ENCODE measurements around the gene ANO9.

ANO9 gene

GRCh38 chr11:380491-380890 lies 61.3 kb downstream of the ANO9 start:
- no peak overlapping the region for H3K4me3 ChIP-seq (ENCODE audit: low read length)
- no peaks in the 10 kb centered on the region for H3K9me3 ChIP-seq (ENCODE audit: control insufficient read depth, low read depth, low read length)
- H3K27me3 ChIP-seq (ENCODE audit: control insufficient read depth, insufficient read depth, low read length) = no peaks in the 10 kb centered on the region
- no peak overlapping the region for H3K27ac ChIP-seq (ENCODE audit: low read length)
- no peaks in the 10 kb centered on the region for H3K36me3 ChIP-seq (ENCODE audit: control insufficient read depth, low read depth, low read length)
- H3K4me1 ChIP-seq (ENCODE audit: control insufficient read depth, low read depth, low read length) = no peaks in the 10 kb centered on the region
- no peak overlapping the region for H3K9ac ChIP-seq (ENCODE audit: low read length)

GRCh38 chr11:380095-380480 lies 61.7 kb downstream of the ANO9 start:
- no peaks in the 10 kb centered on the region for H3K36me3 ChIP-seq (ENCODE audit: control insufficient read depth, low read depth, low read length)
- H3K9me3 ChIP-seq (ENCODE audit: control insufficient read depth, low read depth, low read length) = no peaks in the 10 kb centered on the region
- H3K4me3 ChIP-seq (ENCODE audit: low read length) = no peak overlapping the region
- H3K4me1 ChIP-seq (ENCODE audit: control insufficient read depth, low read depth, low read length) = no peaks in the 10 kb centered on the region
- H3K27me3 ChIP-seq (ENCODE audit: control insufficient read depth, insufficient read depth, low read length) = no peaks in the 10 kb centered on the region
- H3K27ac ChIP-seq (ENCODE audit: low read length) = no peak overlapping the region
- H3K9ac ChIP-seq (ENCODE audit: low read length) = no peak overlapping the region

GRCh38 chr11:379205-380094 lies 62.4 kb downstream of the ANO9 start:
- no peaks in the 10 kb centered on the region for H3K27me3 ChIP-seq (ENCODE audit: control insufficient read depth, insufficient read depth, low read length)
- no peaks in the 10 kb centered on the region for H3K36me3 ChIP-seq (ENCODE audit: control insufficient read depth, low read depth, low read length)
- H3K4me3 ChIP-seq (ENCODE audit: low read length) = no peak overlapping the region
- no peak overlapping the region for H3K9ac ChIP-seq (ENCODE audit: low read length)
- no peak overlapping the region for H3K27ac ChIP-seq (ENCODE audit: low read length)
- H3K4me1 ChIP-seq (ENCODE audit: control insufficient read depth, low read depth, low read length) = no peaks in the 10 kb centered on the region
- H3K9me3 ChIP-seq (ENCODE audit: control insufficient read depth, low read depth, low read length) = no peaks in the 10 kb centered on the region

GRCh38 chr11:377883-378500 lies 63.8 kb downstream of the ANO9 start:
- H3K27ac ChIP-seq (ENCODE audit: low read length) = no peak overlapping the region
- H3K9ac ChIP-seq (ENCODE audit: low read length) = no peak overlapping the region
- no peaks in the 10 kb centered on the region for H3K4me1 ChIP-seq (ENCODE audit: control insufficient read depth, low read depth, low read length)
- H3K4me3 ChIP-seq (ENCODE audit: low read length) = no peak overlapping the region
- H3K27me3 ChIP-seq (ENCODE audit: control insufficient read depth, insufficient read depth, low read length) = no peaks in the 10 kb centered on the region
- H3K36me3 ChIP-seq (ENCODE audit: control insufficient read depth, low read depth, low read length) = peaks cover 8% of the 10 kb centered on the region
- H3K9me3 ChIP-seq (ENCODE audit: control insufficient read depth, low read depth, low read length) = no peaks in the 10 kb centered on the region

- H3K4me1 ChIP-seq (ENCODE audit: control insufficient read depth, low read depth, low read length) = no peaks in the 10 kb centered on the region
- no peaks in the 10 kb centered on the region for H3K9me3 ChIP-seq (ENCODE audit: control insufficient read depth, low read depth, low read length)
- peaks cover 8% of the 10 kb centered on the region for H3K36me3 ChIP-seq (ENCODE audit: control insufficient read depth, low read depth, low read length)
- no peak overlapping the region for H3K9ac ChIP-seq (ENCODE audit: low read length)
- no peak overlapping the region for H3K27ac ChIP-seq (ENCODE audit: low read length)
- no peak overlapping the region for H3K4me3 ChIP-seq (ENCODE audit: low read length)
- H3K27me3 ChIP-seq (ENCODE audit: control insufficient read depth, insufficient read depth, low read length) = no peaks in the 10 kb centered on the region
Measured at GRCh38 chr11:377174-377865, 64.5 kb downstream of the ANO9 start.

- H3K4me1 ChIP-seq (ENCODE audit: control insufficient read depth, low read depth, low read length) = no peaks in the 10 kb centered on the region
- H3K9ac ChIP-seq (ENCODE audit: low read length) = no peak overlapping the region
- no peak overlapping the region for H3K27ac ChIP-seq (ENCODE audit: low read length)
- no peaks in the 10 kb centered on the region for H3K27me3 ChIP-seq (ENCODE audit: control insufficient read depth, insufficient read depth, low read length)
- no peaks in the 10 kb centered on the region for H3K9me3 ChIP-seq (ENCODE audit: control insufficient read depth, low read depth, low read length)
- H3K4me3 ChIP-seq (ENCODE audit: low read length) = no peak overlapping the region
- peaks cover 12% of the 10 kb centered on the region for H3K36me3 ChIP-seq (ENCODE audit: control insufficient read depth, low read depth, low read length)
Measured at GRCh38 chr11:376531-377173, 65.2 kb downstream of the ANO9 start.

- no peaks in the 10 kb centered on the region for H3K27me3 ChIP-seq (ENCODE audit: control insufficient read depth, insufficient read depth, low read length)
- no peak overlapping the region for H3K27ac ChIP-seq (ENCODE audit: low read length)
- no peak overlapping the region for H3K4me3 ChIP-seq (ENCODE audit: low read length)
- H3K4me1 ChIP-seq (ENCODE audit: control insufficient read depth, low read depth, low read length) = no peaks in the 10 kb centered on the region
- peaks cover 12% of the 10 kb centered on the region for H3K36me3 ChIP-seq (ENCODE audit: control insufficient read depth, low read depth, low read length)
- no peak overlapping the region for H3K9ac ChIP-seq (ENCODE audit: low read length)
- no peaks in the 10 kb centered on the region for H3K9me3 ChIP-seq (ENCODE audit: control insufficient read depth, low read depth, low read length)
Measured at GRCh38 chr11:375065-376025, 66.5 kb downstream of the ANO9 start.

- no peak overlapping the region for H3K4me3 ChIP-seq (ENCODE audit: low read length)
- peaks cover 12% of the 10 kb centered on the region for H3K36me3 ChIP-seq (ENCODE audit: control insufficient read depth, low read depth, low read length)
Measured at GRCh38 chr11:373716-374551, 67.9 kb downstream of the ANO9 start.

GRCh38 chr11:372809-373715 lies 68.7 kb downstream of the ANO9 start:
- Histone ChIP-seq H3K36me3 (ENCODE audit: control insufficient read depth, low read depth, low read length) (peaks cover 12% of the 10 kb centered on the region), H3K27ac (ENCODE audit: low read length) (no peak overlapping the region), H3K9ac (ENCODE audit: low read length) (no peak overlapping the region), H3K9me3 (ENCODE audit: control insufficient read depth, low read depth, low read length) (no peaks in the 10 kb centered on the region), H3K4me1 (ENCODE audit: control insufficient read depth, low read depth, low read length) (peaks cover 3% of the 10 kb centered on the region), H3K27me3 (ENCODE audit: control insufficient read depth, insufficient read depth, low read length) (no peaks in the 10 kb centered on the region), H3K4me3 (ENCODE audit: low read length) (no peak overlapping the region)

More at GRCh38 chr11:373716-374551, 67.9 kb downstream of the ANO9 start:
- H3K9me3 ChIP-seq (ENCODE audit: control insufficient read depth, low read depth, low read length) = no peaks in the 10 kb centered on the region
- H3K27ac ChIP-seq (ENCODE audit: low read length) = no peak overlapping the region
- no peaks in the 10 kb centered on the region for H3K4me1 ChIP-seq (ENCODE audit: control insufficient read depth, low read depth, low read length)
- H3K9ac ChIP-seq (ENCODE audit: low read length) = no peak overlapping the region
- H3K27me3 ChIP-seq (ENCODE audit: control insufficient read depth, insufficient read depth, low read length) = no peaks in the 10 kb centered on the region
